ENCODE measurements around the gene RAMACL. TPM values are rescaled to one million over a fixed set of nuclear protein-coding genes. Genes with fewer than 3 reads are reported as not detected.

The RAMACL gene
- total RNA-seq, 2 donors from 2014 or later: 0.44 to 0.82 TPM

DNA sequence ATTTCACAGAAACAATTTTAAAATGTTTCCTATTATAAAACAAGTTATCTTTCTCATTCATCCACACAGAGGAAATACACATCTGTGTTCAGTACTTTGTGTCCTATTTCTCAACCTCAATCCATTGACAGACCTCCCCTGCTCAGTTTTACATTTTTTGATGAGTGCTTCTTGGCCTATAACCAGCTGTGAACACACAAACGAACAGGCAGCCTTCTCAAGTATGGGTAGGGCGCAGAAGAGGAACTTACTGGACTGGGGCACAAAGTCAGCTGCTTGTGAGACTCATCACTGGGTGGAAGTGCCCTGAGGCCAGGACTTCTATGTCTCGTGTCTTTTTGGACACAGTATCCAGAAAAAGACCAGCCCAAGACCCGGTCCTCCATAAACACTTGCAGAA lies 37.8 kb upstream of the RAMACL start:
- Mint-ChIP-seq H3K4me3 (no peak overlapping the region), H3K27me3 (peaks cover 28% of the 10 kb centered on the region), H3K27ac (no peak overlapping the region), H3K4me1 (peaks cover 16% of the 10 kb centered on the region), H3K36me3 (ENCODE audit: low read depth) (no peaks in the 10 kb centered on the region)
- H3K9me3 ChIP-seq (ENCODE audit: control insufficient read depth, low read length, poor library complexity, severe bottlenecking): no peaks in the 10 kb centered on the region
- DNase-seq (no peak), ATAC-seq (no peak)

DNA sequence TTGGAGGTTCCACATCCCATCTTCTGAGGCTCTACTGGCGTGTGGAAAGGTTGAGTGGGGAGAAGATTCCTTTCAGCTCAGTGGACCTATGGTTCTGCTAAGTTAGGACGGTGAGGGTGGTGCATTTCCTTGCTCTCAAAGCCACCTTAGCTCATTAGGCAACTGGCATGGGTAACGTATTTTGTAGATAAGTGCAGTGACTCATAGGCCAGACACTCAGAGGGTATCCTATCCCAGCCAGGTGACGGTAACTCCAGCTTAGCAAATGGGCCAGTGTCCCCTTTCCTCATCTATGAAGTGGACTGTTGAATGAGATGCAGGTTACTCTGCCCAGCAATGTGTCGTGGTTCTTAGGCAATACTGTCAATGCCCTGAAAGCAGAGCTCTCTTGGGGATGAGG lies 36.8 kb upstream of the RAMACL start:
- H3K4me1 Mint-ChIP-seq: peaks cover 13% of the 10 kb centered on the region
- DNase-seq (no peak), ATAC-seq (no peak)
- no peak overlapping the region for H3K4me3 Mint-ChIP-seq
- H3K27me3 Mint-ChIP-seq: peaks cover 26% of the 10 kb centered on the region
- H3K27ac Mint-ChIP-seq: no peak overlapping the region
- H3K9me3 ChIP-seq (ENCODE audit: control insufficient read depth, low read length, poor library complexity, severe bottlenecking): no peaks in the 10 kb centered on the region
- peaks cover under 1% of the 10 kb centered on the region for H3K36me3 Mint-ChIP-seq (ENCODE audit: low read depth)

- Mint-ChIP-seq H3K4me3 (no peak overlapping the region), H3K4me1 (peaks cover 8% of the 10 kb centered on the region), H3K27ac (no peak overlapping the region), H3K27me3 (peaks cover 26% of the 10 kb centered on the region), H3K36me3 (ENCODE audit: low read depth) (peaks cover 2% of the 10 kb centered on the region)
- DNase-seq (no peak), ATAC-seq (no peak)
- no peaks in the 10 kb centered on the region for H3K9me3 ChIP-seq (ENCODE audit: control insufficient read depth, low read length, poor library complexity, severe bottlenecking)
Measured at GRCh38 chr6:166621114-166621540, 34.6 kb upstream of the RAMACL start.

GRCh38 chr6:166620478-166621113 lies 34.1 kb upstream of the RAMACL start:
- peaks cover 2% of the 10 kb centered on the region for H3K36me3 Mint-ChIP-seq (ENCODE audit: low read depth)
- H3K4me3 Mint-ChIP-seq: no peak overlapping the region
- no peak for DNase-seq
- H3K4me1 Mint-ChIP-seq: peaks cover 4% of the 10 kb centered on the region
- no peaks in the 10 kb centered on the region for H3K9me3 ChIP-seq (ENCODE audit: control insufficient read depth, low read length, poor library complexity, severe bottlenecking)
- ATAC-seq: no peak
- peaks cover 21% of the 10 kb centered on the region for H3K27me3 Mint-ChIP-seq
- H3K27ac Mint-ChIP-seq: no peak overlapping the region

- H3K9me3 ChIP-seq (ENCODE audit: control insufficient read depth, low read length, poor library complexity, severe bottlenecking): no peaks in the 10 kb centered on the region
- peaks cover 4% of the 10 kb centered on the region for H3K4me1 Mint-ChIP-seq
- DNase-seq (no peak), ATAC-seq (no peak)
- peaks cover 21% of the 10 kb centered on the region for H3K27me3 Mint-ChIP-seq
- no peak overlapping the region for H3K4me3 Mint-ChIP-seq
- H3K36me3 Mint-ChIP-seq (ENCODE audit: low read depth): peaks cover 5% of the 10 kb centered on the region
- no peak overlapping the region for H3K27ac Mint-ChIP-seq
Measured at GRCh38 chr6:166619912-166620311, 33.4 kb upstream of the RAMACL start.

DNA sequence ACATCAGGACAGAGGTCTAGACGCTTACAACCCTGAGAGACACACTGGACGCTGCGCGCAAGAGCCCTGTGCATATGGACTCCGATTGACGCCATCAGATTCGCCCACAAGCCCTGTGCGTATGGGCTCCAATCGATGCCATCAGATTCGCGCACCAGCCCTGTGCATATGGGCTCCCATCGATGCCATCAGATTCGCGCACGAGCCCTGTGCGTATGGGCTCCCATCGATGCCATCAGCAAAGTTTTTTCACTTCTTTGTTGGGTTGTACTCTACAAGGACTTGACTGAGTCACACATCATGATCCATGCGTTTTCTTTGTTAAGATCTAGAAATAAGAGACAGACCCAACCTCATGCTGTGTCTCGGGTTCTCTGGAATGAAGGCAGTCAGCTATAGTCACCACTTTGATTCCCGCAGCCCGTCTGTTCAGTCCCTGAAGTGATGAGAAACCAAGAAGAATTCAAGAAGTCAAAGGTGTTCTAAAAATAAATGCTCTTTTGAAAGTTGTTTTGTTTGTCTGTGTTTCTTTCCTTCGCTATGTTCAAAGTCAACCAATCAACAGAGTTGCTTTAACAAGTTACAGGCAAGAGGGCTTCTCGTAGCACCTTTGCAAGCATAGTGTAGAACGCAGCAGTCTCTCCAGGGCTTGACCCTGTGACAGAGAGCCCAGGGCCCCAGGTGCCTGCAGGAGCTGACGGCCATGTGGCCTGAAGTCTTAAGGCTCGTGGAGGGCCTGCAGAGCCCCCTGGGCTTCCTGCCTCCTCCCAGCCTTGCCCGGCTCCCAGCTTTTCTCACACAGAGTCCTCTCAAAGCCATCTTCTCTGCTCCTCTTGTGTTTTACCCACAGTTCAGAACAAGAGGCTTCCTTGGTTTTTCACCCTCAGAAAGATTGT lies 32.6 kb upstream of the RAMACL start:
- no peak overlapping the region for H3K4me3 Mint-ChIP-seq
- peaks cover 5% of the 10 kb centered on the region for H3K36me3 Mint-ChIP-seq (ENCODE audit: low read depth)
- no peaks in the 10 kb centered on the region for H3K9me3 ChIP-seq (ENCODE audit: control insufficient read depth, low read length, poor library complexity, severe bottlenecking)
- DNase-seq (no peak), ATAC-seq (no peak)
- H3K4me1 Mint-ChIP-seq: peaks cover 6% of the 10 kb centered on the region
- peaks cover 24% of the 10 kb centered on the region for H3K27me3 Mint-ChIP-seq
- no peak overlapping the region for H3K27ac Mint-ChIP-seq

DNA sequence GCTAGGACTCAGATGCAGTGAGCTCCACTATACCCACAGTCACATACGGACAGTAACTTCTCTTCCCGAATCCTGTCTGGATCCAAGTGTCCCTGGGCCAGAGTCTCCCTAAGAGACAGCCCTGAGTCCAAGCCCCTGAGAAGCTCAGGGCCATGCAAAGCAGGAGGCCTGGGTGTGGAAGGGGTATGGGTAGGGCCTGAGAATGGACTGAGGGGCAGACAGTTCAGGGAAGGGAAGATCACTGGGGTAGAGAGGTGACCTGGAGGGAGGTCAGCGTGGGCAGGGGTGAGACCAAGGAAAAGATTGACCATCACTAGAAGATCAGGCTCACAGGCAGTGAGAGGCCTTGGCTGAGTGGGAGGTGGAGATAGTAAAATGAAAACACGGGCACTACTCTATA lies 31.8 kb upstream of the RAMACL start:
- Mint-ChIP-seq H3K4me1 (peaks cover 9% of the 10 kb centered on the region), H3K27me3 (peaks cover 20% of the 10 kb centered on the region), H3K36me3 (ENCODE audit: low read depth) (peaks cover 5% of the 10 kb centered on the region), H3K4me3 (no peak overlapping the region), H3K27ac (no peak overlapping the region)
- no peaks in the 10 kb centered on the region for H3K9me3 ChIP-seq (ENCODE audit: control insufficient read depth, low read length, poor library complexity, severe bottlenecking)
- no peak for ATAC-seq
- DNase-seq: no peak

GRCh38 chr6:166617359-166617758 lies 30.9 kb upstream of the RAMACL start:
- no peaks in the 10 kb centered on the region for H3K9me3 ChIP-seq (ENCODE audit: control insufficient read depth, low read length, poor library complexity, severe bottlenecking)
- DNase-seq (no peak), ATAC-seq (no peak)
- no peak overlapping the region for H3K4me3 Mint-ChIP-seq
- peaks cover 14% of the 10 kb centered on the region for H3K27me3 Mint-ChIP-seq
- peaks cover 5% of the 10 kb centered on the region for H3K36me3 Mint-ChIP-seq (ENCODE audit: low read depth)
- H3K27ac Mint-ChIP-seq: no peak overlapping the region
- peaks cover 9% of the 10 kb centered on the region for H3K4me1 Mint-ChIP-seq

GRCh38 chr6:166616261-166617238 lies 30.1 kb upstream of the RAMACL start:
- Mint-ChIP-seq H3K27ac (no peak overlapping the region), H3K4me3 (no peak overlapping the region), H3K4me1 (peaks cover 9% of the 10 kb centered on the region), H3K27me3 (peaks cover 8% of the 10 kb centered on the region), H3K36me3 (ENCODE audit: low read depth) (peaks cover 5% of the 10 kb centered on the region)
- no peaks in the 10 kb centered on the region for H3K9me3 ChIP-seq (ENCODE audit: control insufficient read depth, low read length, poor library complexity, severe bottlenecking)
- DNase-seq (no peak), ATAC-seq (no peak)

GRCh38 chr6:166615059-166615770 lies 28.7 kb upstream of the RAMACL start:
- Mint-ChIP-seq H3K36me3 (ENCODE audit: low read depth) (peaks cover 5% of the 10 kb centered on the region), H3K4me3 (no peak overlapping the region), H3K4me1 (peaks cover 11% of the 10 kb centered on the region), H3K27me3 (peaks cover 6% of the 10 kb centered on the region), H3K27ac (peak overlapping the region; percentile 73)
- ATAC-seq (no peak), DNase-seq (no peak)
- no peaks in the 10 kb centered on the region for H3K9me3 ChIP-seq (ENCODE audit: control insufficient read depth, low read length, poor library complexity, severe bottlenecking)

DNA sequence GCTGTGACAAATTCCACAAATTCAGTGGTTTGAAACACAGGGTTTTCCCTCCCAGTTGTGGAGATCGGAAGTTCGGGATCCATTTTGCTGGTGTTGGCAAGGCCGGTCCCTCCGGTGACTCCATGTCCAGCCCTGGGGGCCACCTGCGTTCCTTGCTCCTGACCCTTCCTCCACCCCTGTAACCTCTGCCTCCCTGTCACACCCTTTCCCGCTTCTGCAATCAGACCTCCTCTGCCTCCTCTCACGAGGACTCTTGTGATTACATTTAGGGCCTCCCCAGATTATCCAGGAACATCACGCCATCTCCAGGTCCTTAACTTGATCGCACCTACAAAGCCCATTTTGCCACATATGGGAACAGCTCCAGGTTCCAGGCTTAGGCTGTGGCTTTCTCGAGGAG lies 28.1 kb upstream of the RAMACL start:
- Mint-ChIP-seq H3K27me3 (peaks cover 6% of the 10 kb centered on the region), H3K4me3 (no peak overlapping the region), H3K27ac (peak overlapping the region; percentile 73), H3K36me3 (ENCODE audit: low read depth) (peaks cover 5% of the 10 kb centered on the region), H3K4me1 (peaks cover 11% of the 10 kb centered on the region)
- no peaks in the 10 kb centered on the region for H3K9me3 ChIP-seq (ENCODE audit: control insufficient read depth, low read length, poor library complexity, severe bottlenecking)
- ATAC-seq (no peak), DNase-seq (no peak)

- ATAC-seq (no peak), DNase-seq (no peak)
- Mint-ChIP-seq H3K4me1 (peaks cover 11% of the 10 kb centered on the region), H3K36me3 (ENCODE audit: low read depth) (peaks cover 5% of the 10 kb centered on the region), H3K4me3 (no peak overlapping the region), H3K27ac (no peak overlapping the region), H3K27me3 (peaks cover 6% of the 10 kb centered on the region)
- no peaks in the 10 kb centered on the region for H3K9me3 ChIP-seq (ENCODE audit: control insufficient read depth, low read length, poor library complexity, severe bottlenecking)
Measured at GRCh38 chr6:166614171-166614583, 27.7 kb upstream of the RAMACL start.
